Astrocyte (in vitro differentiated cells and primary cell): ENCODE data around the gene ITPRIPL2. TPM values are rescaled to one million over a fixed set of nuclear protein-coding genes. Genes with fewer than 3 reads are reported as not detected.

Experiments used
- DNase-seq: peaks from one replicate; pipeline ENCODE4 v3.0.0-alpha.2; 2010; ENCODE audit warnings: low read depth
- FAIRE-seq: peaks from 2 replicates; lab custom pipeline; 2011; peaks lifted over from hg19 to GRCh38; lab: Jason Lieb, UNC
- H2AFZ ChIP-seq: 2 replicates; pipeline ENCODE4 v1.6.0; 2012; ENCODE audit warnings: low read depth, low read length, inconsistent platforms
- H3K27ac ChIP-seq: 2 replicates; pipeline ENCODE4 v1.5.1; 2011; ENCODE audit warnings: low read depth, low read length, inconsistent platforms
- H3K27me3 ChIP-seq: 2 replicates; pipeline ENCODE4 v1.6.0; 2011; ENCODE audit warnings: low read length, inconsistent platforms; ENCODE audit not compliant: insufficient read depth
- H3K36me3 ChIP-seq: 2 replicates; pipeline ENCODE4 v1.5.1; 2011; ENCODE audit warnings: low read length, inconsistent platforms; ENCODE audit not compliant: insufficient read depth
- H3K4me1 ChIP-seq: 2 replicates; pipeline ENCODE4 v1.5.1; 2011; ENCODE audit warnings: low read length, inconsistent platforms; ENCODE audit not compliant: insufficient read depth
- H3K4me2 ChIP-seq: 2 replicates; pipeline ENCODE4 v1.6.0; 2012; ENCODE audit warnings: low read length, inconsistent platforms
- H3K4me3 ChIP-seq: 2 replicates; pipeline ENCODE4 v1.5.1; 2011; ENCODE audit warnings: low read depth, mild to moderate bottlenecking, low read length, inconsistent platforms; ENCODE audit not compliant: insufficient read depth
- H3K79me2 ChIP-seq: 2 replicates; pipeline ENCODE4 v1.6.0; 2012; ENCODE audit warnings: mild to moderate bottlenecking, low read length, inconsistent platforms; ENCODE audit not compliant: insufficient read depth
- H3K9ac ChIP-seq: 2 replicates; pipeline ENCODE4 v1.6.0; 2012; ENCODE audit warnings: mild to moderate bottlenecking, low read length, inconsistent platforms
- H3K9me3 ChIP-seq: 2 replicates; pipeline ENCODE4 v1.5.1; 2012; ENCODE audit warnings: low read depth, mild to moderate bottlenecking, low read length, inconsistent platforms; ENCODE audit not compliant: insufficient read depth
- H4K20me1 ChIP-seq: 2 replicates; pipeline ENCODE4 v1.6.0; 2012; ENCODE audit warnings: low read length, inconsistent platforms; ENCODE audit not compliant: insufficient read depth
- H3K27ac Mint-ChIP-seq: one replicate; pipeline ENCODE4 v1.8.0; 2021; ENCODE audit warnings: mild to moderate bottlenecking, mixed read lengths; ENCODE audit not compliant: unreplicated experiment
- H3K27me3 Mint-ChIP-seq: one replicate; pipeline ENCODE4 v1.8.0; 2021; ENCODE audit warnings: low read depth, mixed read lengths; ENCODE audit not compliant: unreplicated experiment
- H3K36me3 Mint-ChIP-seq: one replicate; pipeline ENCODE4 v1.8.0; 2021; ENCODE audit warnings: low read depth, mixed read lengths; ENCODE audit not compliant: unreplicated experiment
- H3K4me1 Mint-ChIP-seq: one replicate; pipeline ENCODE4 v1.8.0; 2021; ENCODE audit warnings: low read depth, mixed read lengths; ENCODE audit not compliant: unreplicated experiment
- H3K4me3 Mint-ChIP-seq: one replicate; pipeline ENCODE4 v1.8.0; 2021; ENCODE audit warnings: mild to moderate bottlenecking, moderate library complexity, mixed read lengths; ENCODE audit not compliant: unreplicated experiment
- H3K9me3 Mint-ChIP-seq: one replicate; pipeline ENCODE4 v1.8.0; 2021; ENCODE audit warnings: mild to moderate bottlenecking, mixed read lengths; ENCODE audit not compliant: unreplicated experiment
- CTCF ChIP-seq: IDR thresholded peaks from 2 replicates; pipeline ENCODE4 v1.5.1; 2011; ENCODE audit warnings: low read depth, mild to moderate bottlenecking, inconsistent platforms, low read length, moderate library complexity; ENCODE audit not compliant: insufficient read depth
- EZH2 ChIP-seq: IDR thresholded peaks from 2 replicates; pipeline ENCODE4 v1.6.1; 2012; ENCODE audit warnings: mild to moderate bottlenecking, low read length, inconsistent platforms; ENCODE audit not compliant: insufficient read depth
- total RNA-seq: library from RNA; stranded (reverse); gene quantifications from 2 replicates; pipeline ENCODE4 v1.2.1, GENCODE V29; 2021

ITPRIPL2 gene
- total RNA-seq, 1 donor from 2014 or later, result 47.8 TPM

GRCh38 chr16:19139436-19140091 lies 25.8 kb downstream of the ITPRIPL2 start:
- no peak overlapping the region for H3K9ac ChIP-seq
- no peaks in the 10 kb centered on the region for H3K79me2 ChIP-seq
- Mint-ChIP-seq H3K4me1 (peaks cover 11% of the 10 kb centered on the region), H3K4me3 (no peak overlapping the region), H3K27ac (no peak overlapping the region), H3K36me3 (no peaks in the 10 kb centered on the region), H3K9me3 (no peaks in the 10 kb centered on the region), H3K27me3 (peaks cover 9% of the 10 kb centered on the region)
- no peaks in the 10 kb centered on the region for H3K9me3 ChIP-seq
- H3K4me2 ChIP-seq, result no peak overlapping the region
- no peaks in the 10 kb centered on the region for H3K36me3 ChIP-seq
- no peaks in the 10 kb centered on the region for H4K20me1 ChIP-seq
- H3K27ac ChIP-seq, result no peak overlapping the region
- H3K27me3 ChIP-seq, result peaks cover 13% of the 10 kb centered on the region
- H3K4me1 ChIP-seq, result peaks cover 10% of the 10 kb centered on the region
- no peak overlapping the region for H3K4me3 ChIP-seq
- TF ChIP-seq CTCF (no peak), EZH2 (no peak)
- DNase-seq, result no peak
- FAIRE-seq, result no peak
- no peak overlapping the region for H2AFZ ChIP-seq

GRCh38 chr16:19140396-19140795 lies 26.6 kb downstream of the ITPRIPL2 start:
- no peak for FAIRE-seq

More at GRCh38 chr16:19140396-19140795, 26.6 kb downstream of the ITPRIPL2 start:
- Histone ChIP-seq H2AFZ (no peak overlapping the region), H3K9ac (no peak overlapping the region), H3K27me3 (peaks cover 15% of the 10 kb centered on the region), H3K4me2 (no peak overlapping the region), H3K79me2 (no peaks in the 10 kb centered on the region), H3K9me3 (no peaks in the 10 kb centered on the region), H4K20me1 (no peaks in the 10 kb centered on the region), H3K36me3 (no peaks in the 10 kb centered on the region), H3K27ac (no peak overlapping the region), H3K4me3 (no peak overlapping the region), H3K4me1 (peaks cover 10% of the 10 kb centered on the region)
- H3K4me3 Mint-ChIP-seq, result no peak overlapping the region
- no peak for TF ChIP-seq CTCF
- TF ChIP-seq EZH2, result no peak
- H3K27me3 Mint-ChIP-seq, result peaks cover 14% of the 10 kb centered on the region
- H3K9me3 Mint-ChIP-seq, result no peaks in the 10 kb centered on the region
- H3K4me1 Mint-ChIP-seq, result peaks cover 11% of the 10 kb centered on the region
- H3K36me3 Mint-ChIP-seq, result no peaks in the 10 kb centered on the region
- DNase-seq, result no peak
- H3K27ac Mint-ChIP-seq, result no peak overlapping the region
